Lower lobe of right lung (tissue), 2 donors: ENCODE data around the gene SLC6A3. TPM values are rescaled to one million over a fixed set of nuclear protein-coding genes. Genes with fewer than 3 reads are reported as not detected.

Experiments
- ATAC-seq, 2 donors: fragments of 200-7000 bp; cut with Tn5 transposase; one replicate each; pipeline ENCODE4 v1.9.1; 2020 to 2022; ENCODE audit warnings: mild to moderate bottlenecking in 2 of 2, moderate library complexity in 2 of 2
- DNase-seq: peaks from one replicate; pipeline ENCODE4 v3.0.0-alpha.2; 2020
- H3K27ac ChIP-seq: fragments of 200-600 bp; one replicate; pipeline ENCODE4 v1.8.0; 2022
- H3K27me3 ChIP-seq: fragments of 200-600 bp; one replicate; pipeline ENCODE4 v1.8.0; 2022; ENCODE audit warnings: low read depth
- H3K36me3 ChIP-seq: fragments of 200-600 bp; one replicate; pipeline ENCODE4 v1.8.0; 2022; ENCODE audit warnings: mild to moderate bottlenecking
- H3K4me1 ChIP-seq: fragments of 200-600 bp; one replicate; pipeline ENCODE4 v1.8.0; 2022
- H3K4me3 ChIP-seq: fragments of 200-600 bp; one replicate; pipeline ENCODE4 v1.8.0; 2022; ENCODE audit warnings: mild to moderate bottlenecking
- H3K9me3 ChIP-seq: fragments of 200-600 bp; one replicate; pipeline ENCODE4 v1.8.0; 2022
- CTCF ChIP-seq: fragments of 200-600 bp; IDR thresholded peaks from one replicate; pipeline ENCODE4 v1.8.0; 2022; ENCODE audit warnings: antibody characterized with exemption, mild to moderate bottlenecking
- intact Hi-C: fragments of 100-400 bp; cut with DNase I; formaldehyde crosslinking; loops from one replicate; pipeline ENCODE4 v1.11.0; 2022
- total RNA-seq: library from RNA; stranded (reverse); fragmentation: NEBNext Ultra II Directional; extraction: Animal tissue kit (Norgen Biotek cat#: 25700); gene quantifications from one replicate; pipeline ENCODE4 v1.2.1, GENCODE V29; 2021
- donor health status: DM: no; HTN: yes; CAD: no; lungs with severe emphysema.

Gene SLC6A3
- total RNA-seq, 1 donor from 2014 or later: 0.12 TPM

DNA sequence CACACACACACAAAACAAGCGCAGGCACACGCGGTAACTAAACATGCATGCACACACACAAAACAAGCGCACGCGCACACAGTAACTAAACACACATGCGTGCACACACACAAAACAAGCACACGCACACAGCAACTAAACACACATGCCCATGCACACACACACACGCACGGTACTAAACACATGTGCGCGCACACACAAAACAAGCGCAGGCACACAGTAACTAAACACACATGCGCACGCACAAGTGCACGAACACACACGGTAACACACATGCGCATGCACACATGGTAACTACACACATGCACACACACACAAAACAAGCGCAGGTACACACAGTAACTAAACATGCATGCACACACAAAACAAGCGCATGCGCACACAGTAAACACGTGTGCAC, 19.9 kb upstream of the SLC6A3 start:
- no peak for DNase-seq
- intact Hi-C loops: no loop called here

DNA sequence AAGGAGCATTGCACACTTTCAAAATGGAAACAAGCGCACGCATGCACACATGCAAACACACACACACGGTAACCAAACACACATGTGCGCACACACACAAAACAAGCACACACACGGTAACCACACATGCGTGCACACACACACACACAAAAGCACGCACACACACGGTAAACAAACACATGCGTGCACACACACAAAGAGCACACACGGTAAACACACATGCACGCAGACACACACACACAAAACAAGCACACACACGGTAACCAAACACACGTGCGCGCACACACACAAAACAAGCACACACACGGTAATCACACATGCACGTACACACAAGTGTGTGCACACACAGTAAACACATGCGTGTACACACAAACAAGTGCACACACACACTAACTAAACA, 19.3 kb upstream of the SLC6A3 start:
- no peak overlapping the region for H3K4me3 ChIP-seq
- H3K27me3 ChIP-seq: no peaks in the 10 kb centered on the region
- DNase-seq: no peak
- H3K27ac ChIP-seq: no peak overlapping the region
- H3K9me3 ChIP-seq: no peaks in the 10 kb centered on the region
- no peak for TF ChIP-seq CTCF
- H3K36me3 ChIP-seq: peaks cover 76% of the 10 kb centered on the region
- ATAC-seq: no peak
- no peaks in the 10 kb centered on the region for H3K4me1 ChIP-seq
- intact Hi-C loops: no loop called here

More for the DNA sequence above, 19.9 kb upstream of the SLC6A3 start:
- H3K27ac ChIP-seq: no peak overlapping the region
- H3K36me3 ChIP-seq: peaks cover 81% of the 10 kb centered on the region
- H3K9me3 ChIP-seq: no peaks in the 10 kb centered on the region
- no peaks in the 10 kb centered on the region for H3K27me3 ChIP-seq
- ATAC-seq: no peak
- H3K4me3 ChIP-seq: no peak overlapping the region
- TF ChIP-seq CTCF: no peak
- no peaks in the 10 kb centered on the region for H3K4me1 ChIP-seq

GRCh38 chr5:1464096-1464446, 18.8 kb upstream of the SLC6A3 start:
- Histone ChIP-seq H3K9me3 (no peaks in the 10 kb centered on the region), H3K36me3 (peaks cover 72% of the 10 kb centered on the region), H3K4me3 (no peak overlapping the region), H3K4me1 (no peaks in the 10 kb centered on the region), H3K27ac (no peak overlapping the region), H3K27me3 (no peaks in the 10 kb centered on the region)
- ATAC-seq: no peak
- intact Hi-C loops: no loop called here
- TF ChIP-seq CTCF: no peak
- no peak for DNase-seq

- no peak overlapping the region for H3K27ac ChIP-seq
- no peaks in the 10 kb centered on the region for H3K9me3 ChIP-seq
- DNase-seq (no peak), ATAC-seq (no peak)
- peaks cover 66% of the 10 kb centered on the region for H3K36me3 ChIP-seq
- intact Hi-C loops: no loop called here
- H3K4me1 ChIP-seq: no peaks in the 10 kb centered on the region
- no peak for TF ChIP-seq CTCF
- H3K27me3 ChIP-seq: no peaks in the 10 kb centered on the region
- H3K4me3 ChIP-seq: no peak overlapping the region
These were observed 18.3 kb upstream of the SLC6A3 start for GRCh38 chr5:1463326-1464095.

DNA sequence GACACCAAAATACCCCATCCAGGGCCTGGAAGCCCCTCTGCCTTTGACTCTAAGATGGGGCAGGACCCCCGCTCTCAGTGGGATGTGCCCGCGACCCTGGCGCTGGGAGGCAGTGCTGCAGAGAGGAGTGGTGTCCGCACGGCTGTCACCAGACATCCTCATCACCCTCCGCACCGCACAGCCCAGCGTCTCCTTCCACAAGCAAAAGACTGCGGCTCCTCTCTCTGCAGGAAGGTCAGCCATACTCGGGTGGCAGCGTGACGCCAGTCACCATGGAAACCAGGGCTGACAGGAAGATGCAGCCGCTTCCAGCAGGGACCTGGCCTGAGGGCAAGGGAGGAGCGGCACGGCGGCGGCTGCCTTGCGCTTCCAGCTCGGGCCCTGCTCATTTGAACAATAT, 17.1 kb upstream of the SLC6A3 start:
- H3K27me3 ChIP-seq: no peaks in the 10 kb centered on the region
- H3K27ac ChIP-seq: no peak overlapping the region
- no peaks in the 10 kb centered on the region for H3K4me1 ChIP-seq
- ATAC-seq: no peak
- no peak for TF ChIP-seq CTCF
- no peak overlapping the region for H3K4me3 ChIP-seq
- DNase-seq: no peak
- H3K9me3 ChIP-seq: no peaks in the 10 kb centered on the region
- peaks cover 54% of the 10 kb centered on the region for H3K36me3 ChIP-seq
- intact Hi-C loops: no loop called here
